GM21360 (cell line): ENCODE results near the gene LDB2.

Source experiments
- ATAC-seq: cut with Tn5 transposase; IDR thresholded peaks from one replicate; pipeline ENCODE4 v1.9.1; 2021; ENCODE audit warnings: mild to moderate bottlenecking, moderate library complexity; ENCODE audit not compliant: unreplicated experiment

LDB2 gene

GRCh38 chr4:16516796-16517439 is 381.5 kb downstream of the LDB2 start:
- ATAC-seq: no peak

DNA sequence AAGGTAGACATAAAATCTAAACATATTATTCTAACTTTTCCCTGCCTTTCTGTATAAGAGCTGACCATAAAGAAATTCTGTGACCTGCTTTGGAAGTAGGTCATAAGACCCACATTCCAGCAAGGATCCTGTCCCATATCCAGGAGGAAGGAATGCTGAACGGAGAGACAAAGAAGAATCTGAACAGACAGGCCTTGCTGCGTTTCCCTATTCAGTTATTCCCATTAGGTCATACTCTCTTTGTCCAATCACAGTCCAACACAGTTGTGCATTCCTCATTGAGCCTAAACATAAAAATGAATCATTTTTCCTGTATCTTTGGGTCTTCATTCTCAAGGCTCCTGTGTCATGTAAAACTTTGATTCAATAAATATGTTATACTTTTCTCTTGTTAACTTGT is 384.6 kb downstream of the LDB2 start:
- no peak for ATAC-seq

DNA sequence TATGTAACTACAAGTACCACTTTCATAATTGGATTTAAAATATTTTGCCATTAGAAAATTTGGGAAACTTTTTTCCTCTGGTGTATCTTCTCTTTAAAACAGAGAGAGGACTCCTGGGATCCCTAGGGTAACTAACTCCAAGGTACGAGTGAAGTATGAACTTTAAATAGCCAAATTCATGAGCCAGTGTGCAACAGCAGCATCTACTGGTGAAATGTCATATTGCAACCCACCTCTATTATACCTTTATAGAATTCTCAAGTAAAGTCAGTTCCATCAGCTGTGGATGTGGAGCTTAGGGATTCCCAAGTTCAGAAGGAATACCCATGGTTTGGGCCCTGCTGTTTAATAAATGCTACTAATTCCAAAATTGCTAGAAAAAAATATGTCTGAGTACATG is 389.5 kb downstream of the LDB2 start:
- ATAC-seq: no peak

DNA sequence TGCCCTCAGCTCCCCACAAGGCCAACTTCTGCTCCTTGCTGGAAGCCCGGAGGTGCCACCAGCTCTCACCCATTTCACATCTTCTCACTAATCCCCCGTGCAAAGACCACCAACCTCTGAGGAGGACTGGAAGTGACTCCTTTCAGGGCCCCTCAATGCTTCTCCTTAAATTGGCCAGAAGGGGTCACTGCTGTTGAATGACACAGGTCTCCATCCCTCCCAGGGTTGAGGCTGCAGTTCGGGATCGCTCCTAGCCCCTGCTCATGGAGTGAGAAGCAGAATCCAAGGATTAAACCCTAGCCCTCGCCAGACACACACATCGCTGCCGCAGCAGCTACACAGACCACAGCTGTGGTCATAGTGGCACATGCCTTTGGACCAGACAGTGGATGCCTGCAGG is 392.7 kb downstream of the LDB2 start:
- no peak for ATAC-seq

GRCh38 chr4:16505267-16505666 is 393.2 kb downstream of the LDB2 start:
- no peak for ATAC-seq

DNA sequence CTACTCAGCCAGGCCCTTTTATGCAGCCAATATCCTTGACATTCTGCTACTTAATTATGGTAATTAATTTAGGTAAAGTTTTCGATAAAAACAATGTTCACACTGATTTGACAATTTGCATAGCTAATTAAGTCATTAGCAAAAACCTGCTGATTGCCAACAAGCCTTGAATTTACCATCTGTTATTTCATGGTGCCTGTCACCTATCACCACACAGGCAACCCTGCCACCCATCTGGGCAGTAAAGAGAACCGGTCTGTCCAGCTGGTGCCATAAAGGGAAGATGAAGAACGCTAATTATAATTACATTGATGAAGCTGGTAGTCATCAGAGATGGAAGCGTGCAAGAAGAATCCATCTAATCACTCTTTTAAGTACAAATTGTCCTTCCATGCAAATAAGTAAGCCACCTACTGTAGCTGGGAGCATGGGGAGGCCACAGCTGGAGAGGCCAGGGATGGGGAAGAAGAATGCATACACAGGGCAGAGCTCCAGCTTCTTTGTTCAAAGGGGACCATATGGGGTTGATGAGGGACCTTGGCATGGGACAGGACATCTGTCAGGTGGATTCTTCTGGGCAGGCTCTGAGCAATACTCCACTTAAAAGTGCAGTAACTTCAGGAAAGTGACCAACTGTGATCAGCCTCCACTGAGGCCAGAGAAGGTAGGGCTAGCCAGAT is 394.9 kb downstream of the LDB2 start:
- ATAC-seq: no peak

DNA sequence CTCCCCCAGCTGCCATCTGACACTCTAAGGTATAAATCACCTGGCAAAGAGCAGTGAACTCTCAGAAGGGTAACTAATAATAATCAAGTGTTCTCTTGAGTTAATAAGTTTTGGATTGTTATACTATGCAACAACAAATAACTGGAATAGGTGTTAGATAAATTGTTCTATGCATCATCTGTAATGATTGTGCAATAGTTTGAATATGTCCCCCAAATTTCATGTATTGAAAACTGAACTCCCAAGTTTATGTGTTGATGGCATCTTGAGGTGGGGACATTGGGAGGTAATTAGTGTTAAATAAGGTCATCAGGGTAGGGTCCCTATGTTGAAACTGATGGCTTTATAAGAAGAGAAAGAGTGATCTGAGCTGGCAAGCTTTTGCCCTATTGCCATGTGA is 399.5 kb downstream of the LDB2 start:
- no peak for ATAC-seq

DNA sequence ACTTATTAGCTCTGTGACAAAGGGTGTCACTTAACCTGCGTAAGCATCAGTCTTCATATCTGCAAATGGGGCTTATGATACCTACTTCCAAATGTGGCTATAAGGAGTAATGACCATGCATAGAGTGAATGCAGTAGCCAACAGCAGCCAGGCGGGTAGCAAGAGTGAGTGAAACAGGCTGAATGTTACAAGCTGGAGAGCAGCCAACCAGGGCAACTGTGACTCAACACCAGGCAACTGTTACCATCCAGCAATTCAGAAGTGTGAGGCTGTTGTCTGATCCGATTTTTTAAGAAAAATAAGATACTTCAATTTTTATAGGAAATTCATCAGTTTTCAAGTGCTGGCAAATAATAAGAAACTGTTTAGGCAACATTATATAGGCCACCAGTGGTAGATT is 401.9 kb downstream of the LDB2 start:
- ATAC-seq: no peak

DNA sequence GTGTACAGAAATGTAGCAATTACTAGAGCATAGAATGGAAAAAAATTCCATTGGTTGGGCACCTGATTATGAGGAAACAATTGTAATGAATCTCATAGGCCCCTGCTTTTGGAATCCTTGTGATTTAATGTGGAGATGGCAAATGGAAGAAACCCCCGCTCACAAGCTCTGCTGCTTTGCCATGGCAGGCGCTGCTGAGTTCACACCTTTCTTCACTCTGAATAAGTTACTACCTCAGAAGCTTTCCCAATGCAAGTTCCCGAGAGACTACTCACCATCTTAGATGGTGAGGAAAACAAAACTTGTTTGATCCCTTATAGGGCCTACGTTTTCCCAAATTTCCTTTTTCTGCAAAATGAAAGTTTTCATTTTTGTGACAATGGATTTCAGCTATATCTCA is 405.6 kb downstream of the LDB2 start:
- no peak for ATAC-seq

- ATAC-seq: no peak
Measured at GRCh38 chr4:16489226-16489625, 409.2 kb downstream of the LDB2 start.

- ATAC-seq: no peak
Measured at GRCh38 chr4:16488084-16488483, 410.4 kb downstream of the LDB2 start.

- ATAC-seq: no peak
Measured at GRCh38 chr4:16484711-16485110, 413.7 kb downstream of the LDB2 start.

DNA sequence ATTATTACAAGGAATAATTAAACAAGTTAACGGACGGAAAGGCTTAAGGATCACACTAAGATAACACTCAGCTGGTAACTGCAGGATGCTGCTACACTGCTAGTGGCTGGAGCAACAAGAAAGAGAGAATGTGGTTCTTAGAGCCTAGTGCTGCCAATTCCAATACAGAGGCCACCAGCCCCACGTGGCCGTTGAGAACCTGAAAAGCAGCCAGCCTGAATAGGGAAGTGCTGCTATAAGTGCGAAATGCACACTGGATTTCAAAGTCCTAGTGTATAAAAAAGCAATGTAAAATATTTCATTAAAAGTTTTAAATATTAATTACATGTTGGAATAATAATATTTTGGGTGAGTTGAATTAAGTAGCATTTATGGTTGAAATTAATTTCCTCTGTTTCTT is 414.9 kb downstream of the LDB2 start:
- no peak for ATAC-seq

DNA sequence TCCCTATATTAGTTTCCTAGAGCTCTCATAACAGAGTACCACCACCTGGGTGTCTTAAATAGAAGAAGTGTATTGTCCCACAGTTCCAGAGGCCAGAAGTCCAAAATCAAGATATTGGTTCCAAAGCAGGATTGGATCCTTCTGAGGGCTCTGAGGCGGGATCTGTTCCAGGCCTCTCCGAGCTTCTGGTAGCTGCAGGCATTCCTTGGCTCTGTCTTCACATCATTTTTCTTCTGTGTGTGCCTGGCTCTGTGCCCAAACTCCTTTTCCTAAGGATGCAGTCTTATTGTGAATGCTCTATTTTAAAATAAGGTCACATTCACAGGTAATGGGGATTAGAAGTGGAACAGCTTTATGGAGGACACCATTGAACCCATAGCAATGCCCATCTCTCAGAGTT is 418.4 kb downstream of the LDB2 start:
- no peak for ATAC-seq

DNA sequence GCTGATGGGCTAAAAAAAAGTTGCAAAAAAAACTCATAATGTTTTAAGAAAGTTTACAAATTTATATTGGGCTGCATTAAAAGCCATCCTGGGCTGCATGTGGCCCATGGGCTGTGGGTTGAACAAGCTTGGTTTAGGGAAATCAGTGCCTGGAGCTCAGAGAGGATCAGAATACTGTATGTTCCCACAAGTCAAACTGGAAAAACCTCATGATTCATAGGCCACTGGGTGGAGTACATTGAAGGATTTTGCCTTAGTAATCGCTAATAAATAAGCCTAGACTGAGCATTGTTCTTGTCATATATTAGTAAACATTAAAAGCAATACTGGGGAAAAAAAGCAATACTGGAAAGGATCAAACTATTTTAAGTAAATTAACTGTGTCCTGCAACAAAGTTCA is 425.9 kb downstream of the LDB2 start:
- no peak for ATAC-seq

- ATAC-seq: no peak
Measured at GRCh38 chr4:16467061-16467460, 431.4 kb downstream of the LDB2 start.

- no peak for ATAC-seq
Measured at GRCh38 chr4:16466581-16466980, 431.9 kb downstream of the LDB2 start.

DNA sequence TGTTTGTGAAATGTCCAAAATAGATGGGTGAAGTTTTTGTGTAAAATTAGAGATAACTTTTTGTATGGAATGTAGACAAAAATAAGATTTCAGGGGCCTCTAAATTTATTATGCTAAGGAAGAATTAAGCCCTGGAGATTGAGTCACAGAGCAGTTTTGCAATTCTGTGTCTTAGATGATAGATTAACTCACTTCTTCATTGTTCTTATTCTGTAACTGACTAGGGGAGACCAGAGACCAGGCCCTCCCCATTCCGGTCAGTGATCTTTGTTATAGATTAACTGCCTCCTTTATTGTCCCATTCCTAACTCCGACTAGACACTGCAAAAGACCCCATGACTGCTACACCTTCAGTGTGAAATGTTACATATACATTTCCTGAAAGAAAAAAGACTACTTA is 433.8 kb downstream of the LDB2 start:
- no peak for ATAC-seq

- no peak for ATAC-seq
Measured at GRCh38 chr4:16462656-16463055, 435.8 kb downstream of the LDB2 start.

- ATAC-seq: no peak
Measured at GRCh38 chr4:16461362-16461761, 437.1 kb downstream of the LDB2 start.

DNA sequence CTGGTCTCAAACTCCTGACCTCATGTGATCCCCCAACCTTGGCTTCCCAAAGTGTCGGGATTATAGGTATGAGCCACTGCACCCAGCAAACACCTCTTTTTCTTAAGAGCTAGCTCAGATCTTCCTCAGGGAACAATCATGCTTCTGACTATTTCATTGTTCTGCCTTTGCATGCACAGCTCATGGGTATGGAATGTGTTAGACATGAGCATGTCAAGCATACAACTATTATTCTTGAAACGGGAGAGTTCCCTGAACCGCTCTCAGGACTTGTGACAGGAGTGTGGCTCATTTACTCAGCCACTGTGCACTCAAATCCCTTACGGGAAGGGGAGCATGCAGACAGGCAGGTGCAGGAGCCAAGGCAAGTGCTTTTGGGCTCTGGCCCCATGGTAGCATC is 440.5 kb downstream of the LDB2 start:
- no peak for ATAC-seq
